ENCODE measurements around the gene LRRC46.

LRRC46 gene

DNA sequence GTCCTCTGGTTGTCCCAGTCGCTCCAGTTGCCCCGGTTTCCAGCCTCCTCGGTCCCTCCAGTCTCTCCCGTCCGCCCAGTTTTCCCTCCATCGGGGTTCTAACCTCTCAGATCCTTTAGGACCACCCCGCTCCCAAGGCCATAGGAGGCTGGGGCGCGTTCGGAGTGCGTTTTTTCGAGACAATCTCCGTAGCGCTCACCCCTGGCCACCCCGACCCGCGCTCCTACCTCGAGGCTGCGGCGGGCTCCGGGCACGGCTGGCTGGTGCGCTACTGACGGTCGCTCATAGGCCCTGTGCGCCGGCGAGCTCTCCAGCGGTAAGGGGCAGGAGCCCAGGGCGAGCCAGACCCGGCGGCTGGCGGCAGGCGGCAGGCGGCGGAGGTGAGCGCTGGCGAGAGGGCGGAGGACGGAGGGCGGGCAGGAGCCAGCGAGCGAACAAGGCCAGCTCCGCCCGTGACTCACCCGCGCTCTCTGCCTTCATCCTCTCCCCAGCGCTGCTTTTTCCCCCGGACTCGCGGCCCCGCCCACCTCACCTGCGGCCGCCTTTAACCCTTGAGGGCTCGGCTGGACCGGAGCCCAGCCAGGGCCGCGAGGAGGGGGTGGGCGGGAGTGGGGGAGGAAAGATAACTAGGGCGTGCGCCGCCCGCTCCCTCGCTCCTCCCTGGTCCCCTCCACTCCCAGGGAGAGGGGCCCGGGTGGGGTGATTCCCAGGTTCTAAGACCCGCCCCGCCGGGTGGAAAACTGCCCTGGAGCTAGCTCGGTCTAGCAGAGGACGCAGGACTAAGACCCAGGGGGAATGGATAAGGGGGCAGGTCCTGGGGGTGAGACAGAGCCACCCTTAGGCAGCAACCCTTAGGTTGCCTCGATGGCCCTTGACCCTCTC is 19.5 kb downstream of the LRRC46 start, which contains the start of gene SP6:
TSS of gene SP6 (minus strand) at position 472 of the 882 bp plus-strand sequence. CDS start 2,734 bp downstream, outside the sequence.
- DNase-seq: peak in 2 of 51 donors; percentile 6 to 7

DNA sequence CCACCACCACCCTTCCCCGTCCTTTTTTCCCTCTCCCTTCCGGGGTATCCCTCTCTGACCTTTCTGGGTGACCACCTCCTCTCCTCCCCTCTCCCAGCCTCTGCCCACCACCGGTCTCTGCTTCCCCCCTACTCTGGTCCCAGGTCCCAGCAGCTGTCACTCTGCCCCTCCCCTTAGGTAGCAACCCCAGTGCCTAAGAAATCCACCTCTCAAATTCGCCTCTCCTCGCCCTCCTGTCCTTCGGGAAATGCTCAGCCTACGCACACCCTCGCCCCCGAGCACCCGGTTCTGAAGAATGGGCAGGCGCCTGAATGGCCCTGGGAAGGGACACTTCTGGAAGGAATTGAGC is 20.3 kb downstream of the LRRC46 start:
- DNase-seq: no peak

GRCh38 chr17:47852113-47852949 is 20.9 kb downstream of the LRRC46 start:
- no peak for DNase-seq

GRCh38 chr17:47853616-47854015 is 22.1 kb downstream of the LRRC46 start:
- no peak for DNase-seq

DNA sequence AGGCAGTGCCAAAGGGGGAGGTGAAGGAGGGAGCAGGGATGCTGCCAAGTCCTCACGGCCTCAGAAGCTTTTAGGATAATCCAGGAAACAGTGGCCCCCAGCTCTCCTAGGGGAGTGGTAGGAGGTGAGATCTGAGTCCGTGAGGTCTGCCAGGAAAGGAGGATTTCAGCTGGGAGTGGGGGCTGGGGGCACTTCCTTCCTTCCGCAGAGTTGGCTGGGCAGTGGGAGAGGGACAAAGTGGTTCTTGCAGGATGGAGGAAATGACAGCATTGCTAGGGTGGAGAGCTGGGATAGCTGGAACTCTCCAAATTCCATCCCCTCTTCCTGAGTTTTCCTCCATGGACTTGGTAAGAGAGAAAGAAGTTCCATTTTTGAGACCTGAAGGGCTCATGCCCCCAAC is 24.3 kb downstream of the LRRC46 start:
- no peak for DNase-seq

- DNase-seq: no peak
These were observed 25.4 kb downstream of the LRRC46 start for GRCh38 chr17:47856830-47857229.

GRCh38 chr17:47857551-47858455 is 26.3 kb downstream of the LRRC46 start:
- no peak for DNase-seq

GRCh38 chr17:47860386-47860785 is 28.9 kb downstream of the LRRC46 start:
- no peak for DNase-seq

DNA sequence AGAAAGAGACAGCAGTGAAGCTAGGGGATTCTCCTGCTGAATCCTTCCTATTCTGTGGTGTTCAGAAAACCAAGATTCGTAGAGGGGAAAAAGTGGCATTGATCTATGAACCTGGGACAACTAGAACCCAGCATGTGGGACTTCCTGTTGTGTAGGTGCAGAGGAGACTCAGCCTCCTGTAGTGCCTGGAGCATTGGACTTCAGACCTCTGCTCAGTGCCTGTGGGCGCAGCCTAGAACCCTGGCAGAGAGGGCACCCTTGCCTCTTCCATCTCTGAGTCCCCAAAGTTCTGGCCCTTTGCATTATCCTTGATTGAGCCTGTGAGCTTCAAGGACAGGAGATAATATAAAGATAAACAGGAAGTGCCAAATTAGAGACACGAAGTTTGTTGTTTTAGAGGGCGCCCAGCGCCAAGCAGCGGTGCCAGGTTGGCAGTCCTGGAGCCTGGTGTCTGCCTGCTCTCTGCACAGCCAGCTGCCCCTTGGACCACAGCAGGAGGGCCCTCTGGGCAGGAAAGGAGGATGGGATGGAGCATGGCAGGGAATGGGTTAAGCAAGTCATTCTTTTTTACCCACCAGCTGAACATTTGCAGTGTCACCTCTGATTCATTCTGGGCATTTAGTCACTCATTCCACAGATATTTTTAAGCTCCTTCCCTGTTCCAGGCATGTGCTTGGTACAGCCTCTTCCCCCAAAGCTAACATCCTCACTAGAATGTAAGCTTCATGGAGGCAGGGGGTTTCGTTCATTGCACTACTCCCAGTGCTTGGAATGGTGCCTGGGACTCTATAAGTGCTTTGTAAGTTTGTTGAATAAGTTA is 31.4 kb downstream of the LRRC46 start:
- no peak for DNase-seq

GRCh38 chr17:47864791-47865216 is 33.3 kb downstream of the LRRC46 start:
- DNase-seq: no peak

GRCh38 chr17:47866941-47867340 is 35.5 kb downstream of the LRRC46 start:
- no peak for DNase-seq

DNA sequence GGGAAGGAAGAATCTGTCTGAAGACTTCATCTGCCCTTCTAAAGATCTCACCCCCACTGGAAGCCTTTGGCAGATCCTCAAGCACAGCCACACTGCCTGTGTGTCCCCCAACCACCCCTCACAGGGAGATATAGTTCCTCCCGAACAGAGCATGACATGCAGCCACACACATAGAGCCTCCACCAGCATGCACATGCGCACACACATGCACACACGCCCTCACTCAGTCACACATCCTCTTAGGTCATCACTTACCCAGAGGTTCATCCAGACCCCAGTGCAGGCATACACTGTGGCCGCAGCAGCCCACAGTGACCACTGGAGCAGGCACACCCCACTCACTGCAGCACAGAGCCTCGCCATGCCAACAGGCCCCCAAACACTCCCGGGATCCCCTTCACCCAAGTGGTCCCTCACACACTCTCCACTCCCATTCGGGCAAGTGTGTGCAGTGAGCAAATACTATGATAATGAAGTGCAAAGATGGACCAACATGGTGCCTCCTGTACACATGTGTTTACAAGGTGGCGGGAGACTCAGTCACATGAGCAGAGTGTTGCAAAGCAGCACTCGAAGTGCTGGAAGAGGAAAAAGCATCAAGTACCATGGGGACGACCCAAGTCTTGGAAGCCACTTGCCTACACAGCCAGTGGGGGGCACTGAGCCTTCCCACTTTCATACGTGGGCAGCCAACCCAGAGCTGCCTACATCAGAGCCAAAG is 36.5 kb downstream of the LRRC46 start:
- no peak for DNase-seq

DNA sequence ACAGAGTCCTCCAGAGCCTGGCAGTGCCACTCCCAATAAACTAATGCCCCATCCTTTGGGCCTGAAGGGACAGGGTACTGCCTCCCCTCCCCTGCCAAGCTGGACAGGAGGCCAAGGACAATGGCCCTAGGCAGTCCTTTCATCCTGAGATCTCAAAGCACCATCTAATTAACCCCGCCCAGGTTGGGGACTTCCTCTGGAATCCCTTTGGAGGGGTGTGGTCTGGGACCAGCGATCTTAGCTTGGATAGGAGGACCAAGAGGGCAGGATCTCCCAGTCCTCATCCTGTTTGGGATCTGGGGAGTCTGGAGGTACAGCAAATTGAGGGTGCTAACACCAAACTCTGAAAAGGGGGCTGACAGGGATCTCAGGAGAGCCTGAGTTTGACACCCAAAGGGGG is 37.6 kb downstream of the LRRC46 start:
- DNase-seq: no peak

DNA sequence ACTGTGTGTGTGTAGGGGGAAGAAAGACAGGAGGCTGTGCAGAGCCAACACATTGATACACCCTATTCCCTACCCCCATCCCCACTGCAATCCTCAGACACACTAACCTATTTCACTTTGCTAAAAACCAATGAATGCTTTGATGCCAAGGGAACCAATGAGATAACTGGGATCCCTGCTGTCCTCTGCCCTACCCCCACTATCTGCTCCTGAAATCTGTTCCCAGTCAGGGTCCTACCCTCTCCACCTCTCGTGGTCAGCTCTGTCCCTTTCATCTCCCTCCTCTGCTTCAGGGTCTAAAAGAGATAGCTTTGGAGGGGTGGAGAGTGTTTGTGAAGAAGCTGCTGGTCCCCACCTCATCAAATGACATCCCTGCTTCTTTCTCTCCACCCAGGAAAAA is 38.6 kb downstream of the LRRC46 start:
- DNase-seq: no peak

DNA sequence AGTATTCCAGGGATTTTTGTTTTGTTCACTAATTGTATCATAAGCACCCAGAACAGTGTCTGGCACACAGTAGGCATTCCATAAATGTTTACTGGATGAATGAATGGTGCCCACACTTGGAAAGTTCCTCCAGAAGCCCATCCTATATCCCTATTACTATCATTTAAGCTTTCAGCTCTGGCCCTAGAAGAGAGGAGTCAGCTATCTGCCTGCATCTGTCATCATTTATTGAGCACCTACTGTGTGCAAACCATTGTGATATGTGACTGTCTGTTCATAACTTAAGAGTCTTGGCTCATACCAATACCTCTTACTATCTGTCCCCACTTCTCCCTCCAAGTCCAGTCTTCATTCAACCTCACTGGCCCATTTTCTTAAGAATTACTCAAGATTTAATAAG is 39.6 kb downstream of the LRRC46 start:
- DNase-seq: no peak

DNA sequence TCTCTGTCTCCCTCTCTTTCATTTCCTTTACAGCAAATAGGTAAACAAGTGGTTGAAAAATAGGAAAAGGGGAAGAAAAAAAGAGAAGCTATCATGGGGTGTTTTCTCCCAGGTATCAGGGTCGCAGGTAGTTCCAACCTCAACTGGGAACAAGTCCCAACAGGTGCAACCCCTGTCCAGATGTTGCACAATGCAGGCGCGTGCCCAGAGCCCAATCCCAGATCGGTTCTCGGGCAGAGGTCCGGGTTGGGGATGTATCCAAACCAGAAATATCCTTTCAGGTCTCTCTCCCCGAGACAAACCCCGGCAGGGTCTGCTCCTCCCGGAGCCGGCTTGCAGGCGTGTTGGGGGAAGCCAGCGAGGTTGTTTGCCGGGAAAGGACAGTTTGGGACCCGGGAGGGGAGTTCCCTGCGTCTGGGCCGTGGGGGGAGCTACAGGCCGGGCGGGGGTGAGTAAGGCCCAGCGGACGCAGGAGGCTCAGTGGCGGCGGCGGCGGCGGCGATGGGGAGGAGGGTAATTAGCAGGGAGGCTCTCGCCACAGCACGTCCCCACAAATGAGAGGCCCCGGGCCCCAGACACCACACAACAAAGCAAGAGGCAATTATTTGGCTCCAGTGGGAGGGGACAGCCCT is 40.7 kb downstream of the LRRC46 start:
- DNase-seq: no peak

DNA sequence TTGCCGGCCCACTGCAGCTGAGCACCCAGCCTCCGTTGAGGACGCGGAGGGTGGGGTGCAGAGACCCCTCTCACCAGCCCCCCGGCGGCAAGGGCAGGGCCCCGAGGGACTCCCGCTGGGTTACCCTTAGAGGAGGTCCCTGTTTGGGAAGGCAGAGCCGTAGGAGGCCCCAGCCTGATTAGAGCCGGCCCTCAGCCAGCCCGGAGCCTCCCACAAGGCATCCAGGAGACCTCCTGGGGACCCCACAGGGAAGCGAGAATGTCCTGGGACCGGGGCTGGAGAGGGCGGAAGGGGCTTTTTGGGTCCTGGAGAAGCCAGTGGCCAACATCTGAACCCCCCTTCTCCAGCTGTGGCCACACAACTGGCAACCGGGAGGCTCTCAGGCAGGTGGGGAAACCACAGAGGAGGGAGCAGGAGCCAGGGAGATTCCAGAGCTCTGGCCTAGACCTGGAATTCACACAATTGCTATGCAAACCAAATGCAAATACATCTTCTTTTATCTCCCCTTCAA is 41.2 kb downstream of the LRRC46 start:
- no peak for DNase-seq

- no peak for DNase-seq
These were observed 42.0 kb downstream of the LRRC46 start for GRCh38 chr17:47873200-47874090.

Data from hypothalamus (tissue), 51 donors.